Glutamatergic neuron (in vitro differentiated cells): ENCODE data around the gene ZMYM5. TPM values are rescaled to one million over a fixed set of nuclear protein-coding genes. Genes with fewer than 3 reads are reported as not detected.
A peak's percentile ranks its signal among the peaks of the same experiment; 100 is the strongest.
"Not testable (repeated sequence)": the region's sequence is repeated elsewhere in the genome, so short reads cannot be mapped to it uniquely, and the experiment has no call there.

Experiments used
- DNase-seq: peaks from one replicate; pipeline ENCODE4 v3.0.0; 2022
- H3K27ac Mint-ChIP-seq: one replicate; pipeline ENCODE4 v1.8.0; 2020; ENCODE audit warnings: mild to moderate bottlenecking, mixed read lengths, inconsistent platforms; ENCODE audit not compliant: unreplicated experiment
- H3K27me3 Mint-ChIP-seq: one replicate; pipeline ENCODE4 v1.8.0; 2020; ENCODE audit warnings: mild to moderate bottlenecking, moderate library complexity, mixed read lengths, inconsistent platforms; ENCODE audit not compliant: unreplicated experiment
- H3K36me3 Mint-ChIP-seq: one replicate; pipeline ENCODE4 v1.8.0; 2020; ENCODE audit warnings: mild to moderate bottlenecking, mixed read lengths, inconsistent platforms; ENCODE audit not compliant: unreplicated experiment
- H3K4me1 Mint-ChIP-seq: one replicate; pipeline ENCODE4 v1.8.0; 2020; ENCODE audit warnings: mild to moderate bottlenecking, low read depth, mixed read lengths, inconsistent platforms; ENCODE audit not compliant: unreplicated experiment
- H3K4me3 Mint-ChIP-seq: one replicate; pipeline ENCODE4 v1.8.0; 2020; ENCODE audit warnings: mild to moderate bottlenecking, mixed read lengths, inconsistent platforms; ENCODE audit not compliant: unreplicated experiment
- H3K9me3 Mint-ChIP-seq: one replicate; pipeline ENCODE4 v1.8.0; 2020; ENCODE audit warnings: mild to moderate bottlenecking, moderate library complexity, mixed read lengths, inconsistent platforms; ENCODE audit not compliant: unreplicated experiment
- CTCF ChIP-seq: fragments of 200-600 bp; sonication (generic); IDR thresholded peaks from one replicate; pipeline ENCODE4 v1.5.0; 2021; ENCODE audit not compliant: partially characterized antibody, unreplicated experiment
- total RNA-seq: library from RNA; stranded (reverse); fragmentation: NEBNext Ultra II Directional; extraction: Animal tissue kit (Norgen Biotek cat#: 25700); gene quantifications from one replicate; pipeline ENCODE4 v1.2.1, GENCODE V29; 2021; ENCODE audit not compliant: unreplicated experiment

The ZMYM5 gene
- total RNA-seq, 1 donor from 2014 or later, result 20.1 TPM

GRCh38 chr13:19810151-19810550 is 53.3 kb downstream of the ZMYM5 start:
- Mint-ChIP-seq H3K4me3 (no peak overlapping the region), H3K27ac (no peak overlapping the region), H3K36me3 (no peaks in the 10 kb centered on the region), H3K27me3 (no peaks in the 10 kb centered on the region), H3K9me3 (peaks cover 2% of the 10 kb centered on the region), H3K4me1 (no peaks in the 10 kb centered on the region)
- no peak for DNase-seq
- TF ChIP-seq CTCF, result no peak

GRCh38 chr13:19805765-19806164 is 57.7 kb downstream of the ZMYM5 start:
- Mint-ChIP-seq H3K36me3 (no peaks in the 10 kb centered on the region), H3K4me3 (no peak overlapping the region), H3K9me3 (no peaks in the 10 kb centered on the region), H3K27me3 (no peaks in the 10 kb centered on the region), H3K4me1 (no peaks in the 10 kb centered on the region), H3K27ac (no peak overlapping the region)
- no peak for TF ChIP-seq CTCF
- no peak for DNase-seq

- DNase-seq, result no peak
- H3K4me3 Mint-ChIP-seq, result no peak overlapping the region
- H3K4me1 Mint-ChIP-seq, result no peaks in the 10 kb centered on the region
- no peaks in the 10 kb centered on the region for H3K9me3 Mint-ChIP-seq
- peaks cover 5% of the 10 kb centered on the region for H3K36me3 Mint-ChIP-seq
- TF ChIP-seq CTCF, result no peak
- no peaks in the 10 kb centered on the region for H3K27me3 Mint-ChIP-seq
- H3K27ac Mint-ChIP-seq, result no peak overlapping the region
These were observed 67.5 kb downstream of the ZMYM5 start for GRCh38 chr13:19795956-19796355.

- Mint-ChIP-seq H3K36me3 (no peaks in the 10 kb centered on the region), H3K27ac (no peak overlapping the region), H3K27me3 (no peaks in the 10 kb centered on the region), H3K4me3 (no peak overlapping the region), H3K4me1 (no peaks in the 10 kb centered on the region), H3K9me3 (peaks cover 1% of the 10 kb centered on the region)
- DNase-seq, result no peak
- no peak for TF ChIP-seq CTCF
These were observed 68.8 kb downstream of the ZMYM5 start for GRCh38 chr13:19794631-19795030.

- Mint-ChIP-seq H3K27ac (no peak overlapping the region), H3K4me3 (no peak overlapping the region), H3K27me3 (no peaks in the 10 kb centered on the region), H3K9me3 (peaks cover 1% of the 10 kb centered on the region), H3K36me3 (no peaks in the 10 kb centered on the region), H3K4me1 (no peaks in the 10 kb centered on the region)
- no peak for TF ChIP-seq CTCF
- no peak for DNase-seq
These were observed 71.4 kb downstream of the ZMYM5 start for GRCh38 chr13:19791953-19792537.

- not testable (repeated sequence) for H3K9me3 Mint-ChIP-seq, H3K4me1 Mint-ChIP-seq, H3K36me3 Mint-ChIP-seq
- DNase-seq, result peak; percentile 95
- Mint-ChIP-seq H3K27me3 (peaks cover 12% of the 10 kb centered on the region), H3K27ac (peak within 1 kb of the TSS; percentile 97), H3K4me3 (peak within 1 kb of the TSS; percentile 93)
These were observed 80.4 kb downstream of the ZMYM5 start, which contains the start of gene PSPC1 for GRCh38 chr13:19782727-19783682. TSS of gene PSPC1 (minus strand) at chr13:19782945. CDS start at chr13:19782757, 188 bp downstream.
